Esophagus squamous epithelium (tissue), 5 donors: ENCODE measurements around the gene ZSWIM6. TPM values are rescaled to one million over a fixed set of nuclear protein-coding genes. Genes with fewer than 3 reads are reported as not detected.

ENCODE experiments used
- DNase-seq: peaks from one replicate; lab custom pipeline; 2025; lab: John Stamatoyannopoulos, UW
- H3K27ac ChIP-seq, 4 donors: fragments of 200-600 bp; sonication (generic); one replicate each; pipeline ENCODE4 v1.5.1; 2016 to 2019; ENCODE audit warnings: mild to moderate bottlenecking in 1 of 4
- H3K27me3 ChIP-seq, 4 donors: fragments of 200-600 bp; sonication (generic); 1 replicate in 3 of 4; 2 replicates in 1 of 4; pipeline versions ENCODE4 v1.5.1 to v1.6.0; 2017 to 2021; ENCODE audit warnings: antibody characterized with exemption in 1 of 4
- H3K36me3 ChIP-seq, 3 donors: fragments of 200-600 bp; sonication (generic); one replicate each; pipeline ENCODE4 v1.5.1; 2016 to 2019
- H3K4me1 ChIP-seq, 3 donors: fragments of 200-600 bp; sonication (generic); one replicate each; pipeline ENCODE4 v1.5.1; 2017 to 2019
- H3K4me3 ChIP-seq, 4 donors: fragments of 200-600 bp; sonication (generic); 1 replicate in 3 of 4; 2 replicates in 1 of 4; pipeline ENCODE4 v1.5.1; 2016 to 2019; ENCODE audit warnings: mild to moderate bottlenecking in 2 of 4, moderate library complexity in 1 of 4
- H3K9me3 ChIP-seq, 3 donors: fragments of 200-600 bp; sonication (generic); one replicate each; pipeline ENCODE4 v1.5.1; 2016 to 2019
- CTCF ChIP-seq, 6 experiments: fragments of 450-650 bp in 4 of 6; fragments of 200-600 bp in 2 of 6; sonication (generic) in 2 of 6; IDR thresholded peaks; one replicate each; pipeline ENCODE4 v1.5.1; 2016 to 2019; ENCODE audit warnings: antibody characterized with exemption in 6 of 6, mild to moderate bottlenecking in 4 of 6, moderate library complexity in 4 of 6
- POLR2A ChIP-seq, 4 donors: fragments of 450-650 bp; IDR thresholded peaks; one replicate each; pipeline ENCODE4 v1.6.1; 2017; ENCODE audit warnings: antibody characterized with exemption in 4 of 4, mild to moderate bottlenecking in 4 of 4, moderate library complexity in 3 of 4
- WGBS, 2 donors: methylation state at CpG; one replicate each; pipeline ENCODE4 v1.1.5; 2018; 5-methylcytosine and 5-hydroxymethylcytosine counted together
- intact Hi-C: fragments of 100-400 bp; cut with DNase I; formaldehyde crosslinking; loops from one replicate; pipeline ENCODE4 v1.15.0; 2022
- total RNA-seq, 4 donors: library from RNA; depleted of rRNA; stranded (reverse); fragments of >200 nt; gene quantifications; one replicate each; pipeline ENCODE4 v1.1.0, GENCODE V29; 2016
- donor health status: DM: yes; HTN: yes; CAD: no.

ZSWIM6 gene
- total RNA-seq = 10 to 100 TPM in 2 of 4 donors, 1 to 10 TPM in 2; 6.4 to 12.4 (median 8.8) TPM

GRCh38 chr5:61331407-61332357 is at the start of gene ZSWIM6:
TSS of gene ZSWIM6 (plus strand) at chr5:61332258. CDS start at chr5:61332273, 15 bp downstream.
- H3K36me3 ChIP-seq = no peaks in the 10 kb centered on the region
- peak within 1 kb of the TSS; percentile 94 to 99 (median 98) for H3K4me3 ChIP-seq
- H3K9me3 ChIP-seq = no peaks in the 10 kb centered on the region
- intact Hi-C loops = loop anchor here (5.0 to 10.0 kb wide), 2 partner anchors 83 to 169 kb away; partner anchors contain the start of gene SMIM15
- WGBS, 2 donors = 1% methylated on average over 25 of the region's 91 CpGs; no CpG with 5 or more reads in 1 of the 2 donors
- peak; percentile 99 for DNase-seq
- H3K27me3 ChIP-seq = no peaks in the 10 kb centered on the region
- H3K4me1 ChIP-seq = peaks cover 19 to 55% (median 32%) of the 10 kb centered on the region in 3 donors
- no peak for TF ChIP-seq CTCF (IDR thresholded peaks at IDR 0.05)
- TF ChIP-seq POLR2A (IDR thresholded peaks at IDR 0.05) = peak in 3 of 4 donors; percentile 91 to 97 (median 96)
- peak within 1 kb of the TSS; percentile 94 to 99 (median 97) for H3K27ac ChIP-seq

GRCh38 chr5:61283471-61283870 is 48.6 kb upstream of the ZSWIM6 start:
- H3K27me3 ChIP-seq = no peaks in the 10 kb centered on the region
- 83 to 89% methylated on average over 3 of the region's 3 CpGs for WGBS, 2 donors
- intact Hi-C loops = no loop called here

GRCh38 chr5:61285531-61285930 is 46.5 kb upstream of the ZSWIM6 start:
- peaks cover 1 to 27% (median 4%) of the 10 kb centered on the region in 3 donors for H3K4me1 ChIP-seq
- no peak overlapping the region for H3K4me3 ChIP-seq
- DNase-seq = no peak
- H3K36me3 ChIP-seq = no peaks in the 10 kb centered on the region
- intact Hi-C loops = no loop called here
- TF ChIP-seq POLR2A (IDR thresholded peaks at IDR 0.05) (no peak), CTCF (IDR thresholded peaks at IDR 0.05) (no peak)
- no peaks in the 10 kb centered on the region for H3K27me3 ChIP-seq
- H3K27ac ChIP-seq = no peak overlapping the region
- H3K9me3 ChIP-seq = no peaks in the 10 kb centered on the region

More at GRCh38 chr5:61283471-61283870, 48.6 kb upstream of the ZSWIM6 start:
- H3K27ac ChIP-seq = no peak overlapping the region
- H3K4me1 ChIP-seq = peaks cover 7 to 26% (median 11%) of the 10 kb centered on the region in 3 donors
- H3K4me3 ChIP-seq = no peak overlapping the region
- H3K9me3 ChIP-seq = no peaks in the 10 kb centered on the region
- TF ChIP-seq CTCF (IDR thresholded peaks at IDR 0.05) = no peak
- H3K36me3 ChIP-seq = no peaks in the 10 kb centered on the region
- DNase-seq = no peak

- H3K36me3 ChIP-seq = no peaks in the 10 kb centered on the region
- H3K4me1 ChIP-seq = peaks cover 0 to 28% (median 7%) of the 10 kb centered on the region in 3 donors
- H3K4me3 ChIP-seq = no peak overlapping the region
- H3K27me3 ChIP-seq = no peaks in the 10 kb centered on the region
- no peak for TF ChIP-seq CTCF (IDR thresholded peaks at IDR 0.05)
- TF ChIP-seq POLR2A (IDR thresholded peaks at IDR 0.05) = no peak
- 69 to 76% methylated on average over 4 of the region's 5 CpGs for WGBS, 2 donors
- intact Hi-C loops = no loop called here
- H3K27ac ChIP-seq = peak overlapping the region in 1 of 4 donors; percentile 27
- no peak for DNase-seq
- no peaks in the 10 kb centered on the region for H3K9me3 ChIP-seq
Measured at GRCh38 chr5:61286446-61287132, 45.5 kb upstream of the ZSWIM6 start.
